ENCODE data around the gene HOXA3.
A peak's percentile ranks its signal among the peaks of the same experiment; 100 is the strongest.

HOXA3 gene

GRCh38 chr7:27164367-27165088 is 12.1 kb upstream of the HOXA3 start:
- H3K9me2 ChIP-seq (replicated peaks; ENCODE audit: control insufficient read depth, low read length), result no peaks in the 10 kb centered on the region
- H3K27ac ChIP-seq (ENCODE audit: low read depth, low read length), result no peak overlapping the region
- no peaks in the 10 kb centered on the region for H3K36me3 ChIP-seq (ENCODE audit: control insufficient read depth, low read length)
- H3K9me3 ChIP-seq (ENCODE audit: control insufficient read depth, insufficient read depth, low read length), result no peaks in the 10 kb centered on the region
- H3K27me3 ChIP-seq (ENCODE audit: control insufficient read depth, low read length), result peaks cover 63% of the 10 kb centered on the region
- H3K4me1 ChIP-seq (ENCODE audit: control insufficient read depth, low read length), result peaks cover 15% of the 10 kb centered on the region
- H3K4me3 ChIP-seq (ENCODE audit: low read length), result no peak overlapping the region
- H3F3A ChIP-seq (ENCODE audit: control insufficient read depth, insufficient read depth), result no peaks in the 10 kb centered on the region; the same call in 1 of the 2 replicates
- H3K79me2 ChIP-seq (ENCODE audit: control insufficient read depth, low read length), result no peaks in the 10 kb centered on the region
- no peaks in the 10 kb centered on the region for H4K20me1 ChIP-seq (ENCODE audit: control insufficient read depth, insufficient read depth, low read depth, low read length)
- peak overlapping the region; percentile 28; the same call in 1 of the 2 replicates for H3K4me2 ChIP-seq (ENCODE audit: low read length)
- no peak for TF ChIP-seq EZH2phosphoT487 (IDR thresholded peaks at IDR 0.05; ENCODE audit: borderline replicate concordance, low read length)
- no peak for TF ChIP-seq CTCF (IDR thresholded peaks at IDR 0.05; ENCODE audit: low read depth, low read length, poor library complexity, severe bottlenecking)

GRCh38 chr7:27164045-27164366 is 11.6 kb upstream of the HOXA3 start:
- peaks cover 15% of the 10 kb centered on the region for H3K4me1 ChIP-seq (ENCODE audit: control insufficient read depth, low read length)
- no peak overlapping the region for H3K4me3 ChIP-seq (ENCODE audit: low read length)
- no peak overlapping the region; the same call in 1 of the 2 replicates for H3K4me2 ChIP-seq (ENCODE audit: low read length)
- TF ChIP-seq EZH2phosphoT487 (IDR thresholded peaks at IDR 0.05; ENCODE audit: borderline replicate concordance, low read length) (no peak), CTCF (IDR thresholded peaks at IDR 0.05; ENCODE audit: low read depth, low read length, poor library complexity, severe bottlenecking) (peak; percentile 28)
- H3K27me3 ChIP-seq (ENCODE audit: control insufficient read depth, low read length), result peaks cover 63% of the 10 kb centered on the region
- no peaks in the 10 kb centered on the region for H3K9me2 ChIP-seq (replicated peaks; ENCODE audit: control insufficient read depth, low read length)
- no peaks in the 10 kb centered on the region for H4K20me1 ChIP-seq (ENCODE audit: control insufficient read depth, insufficient read depth, low read depth, low read length)
- H3F3A ChIP-seq (ENCODE audit: control insufficient read depth, insufficient read depth), result no peaks in the 10 kb centered on the region; the same call in 1 of the 2 replicates
- no peaks in the 10 kb centered on the region for H3K9me3 ChIP-seq (ENCODE audit: control insufficient read depth, insufficient read depth, low read length)
- H3K36me3 ChIP-seq (ENCODE audit: control insufficient read depth, low read length), result no peaks in the 10 kb centered on the region
- no peak overlapping the region for H3K27ac ChIP-seq (ENCODE audit: low read depth, low read length)
- no peaks in the 10 kb centered on the region for H3K79me2 ChIP-seq (ENCODE audit: control insufficient read depth, low read length)

- Histone ChIP-seq H3K27me3 (ENCODE audit: control insufficient read depth, low read length) (peaks cover 63% of the 10 kb centered on the region), H3K27ac (ENCODE audit: low read depth, low read length) (no peak overlapping the region), H3K4me3 (ENCODE audit: low read length) (no peak overlapping the region)
Observed at GRCh38 chr7:27163288-27164044, 11.1 kb upstream of the HOXA3 start.

More at GRCh38 chr7:27163288-27164044, 11.1 kb upstream of the HOXA3 start:
- no peak for TF ChIP-seq EZH2phosphoT487 (IDR thresholded peaks at IDR 0.05; ENCODE audit: borderline replicate concordance, low read length)
- no peak for TF ChIP-seq CTCF (IDR thresholded peaks at IDR 0.05; ENCODE audit: low read depth, low read length, poor library complexity, severe bottlenecking)
- no peaks in the 10 kb centered on the region for H3K36me3 ChIP-seq (ENCODE audit: control insufficient read depth, low read length)
- H4K20me1 ChIP-seq (ENCODE audit: control insufficient read depth, insufficient read depth, low read depth, low read length), result no peaks in the 10 kb centered on the region
- H3K4me1 ChIP-seq (ENCODE audit: control insufficient read depth, low read length), result peaks cover 19% of the 10 kb centered on the region
- H3K9me3 ChIP-seq (ENCODE audit: control insufficient read depth, insufficient read depth, low read length), result no peaks in the 10 kb centered on the region
- no peaks in the 10 kb centered on the region for H3K9me2 ChIP-seq (replicated peaks; ENCODE audit: control insufficient read depth, low read length)
- H3K79me2 ChIP-seq (ENCODE audit: control insufficient read depth, low read length), result no peaks in the 10 kb centered on the region
- no peaks in the 10 kb centered on the region; the same call in 1 of the 2 replicates for H3F3A ChIP-seq (ENCODE audit: control insufficient read depth, insufficient read depth)
- no peak overlapping the region for H3K4me2 ChIP-seq (ENCODE audit: low read length)

All from DOHH2 (cell line).